LNCaP clone FGC (cell line): Measurements from ENCODE around the gene STAG3.
"Not testable (repeated sequence)": the region's sequence is repeated elsewhere in the genome, so short reads cannot be mapped to it uniquely, and the experiment has no call there.

Source experiments
- DNase-seq: peaks from one replicate; pipeline ENCODE4 v3.0.0-alpha.2; 2011; ENCODE audit warnings: low read depth
- H3K4me3 ChIP-seq: 2 replicates; pipeline ENCODE4 v1.5.1; 2011; ENCODE audit warnings: mild to moderate bottlenecking, low read depth, low read length, control low read depth
- TF ChIP-seq, protein P1 (sequence below): IDR thresholded peaks from 2 replicates; pipeline ENCODE4 v1.5.1; 2012; ENCODE audit warnings: mild to moderate bottlenecking; ENCODE audit not compliant: control insufficient read depth, insufficient read depth; ENCODE audit errors: extremely low read depth

Gene STAG3

DNA sequence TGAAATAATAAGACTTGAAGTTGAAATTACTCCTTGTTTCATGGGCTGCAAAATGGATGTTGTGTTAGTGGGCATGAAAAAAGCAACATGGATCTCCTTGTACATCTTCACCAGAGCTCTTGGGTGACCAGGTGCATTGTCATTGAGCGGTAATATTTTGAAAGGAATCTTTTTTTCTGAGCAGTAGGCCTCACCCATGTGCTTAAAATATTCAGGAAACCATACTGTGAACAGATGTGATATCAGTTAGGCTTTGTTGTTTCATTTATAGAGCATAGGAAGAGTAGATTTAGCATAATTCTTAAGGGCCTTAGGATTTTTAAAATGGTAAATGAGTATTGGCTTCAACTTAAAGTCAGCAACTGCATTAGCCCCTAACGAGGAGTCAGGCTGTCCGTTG is 15.3 kb downstream of the STAG3 start:
- TF ChIP-seq, protein P1, sequence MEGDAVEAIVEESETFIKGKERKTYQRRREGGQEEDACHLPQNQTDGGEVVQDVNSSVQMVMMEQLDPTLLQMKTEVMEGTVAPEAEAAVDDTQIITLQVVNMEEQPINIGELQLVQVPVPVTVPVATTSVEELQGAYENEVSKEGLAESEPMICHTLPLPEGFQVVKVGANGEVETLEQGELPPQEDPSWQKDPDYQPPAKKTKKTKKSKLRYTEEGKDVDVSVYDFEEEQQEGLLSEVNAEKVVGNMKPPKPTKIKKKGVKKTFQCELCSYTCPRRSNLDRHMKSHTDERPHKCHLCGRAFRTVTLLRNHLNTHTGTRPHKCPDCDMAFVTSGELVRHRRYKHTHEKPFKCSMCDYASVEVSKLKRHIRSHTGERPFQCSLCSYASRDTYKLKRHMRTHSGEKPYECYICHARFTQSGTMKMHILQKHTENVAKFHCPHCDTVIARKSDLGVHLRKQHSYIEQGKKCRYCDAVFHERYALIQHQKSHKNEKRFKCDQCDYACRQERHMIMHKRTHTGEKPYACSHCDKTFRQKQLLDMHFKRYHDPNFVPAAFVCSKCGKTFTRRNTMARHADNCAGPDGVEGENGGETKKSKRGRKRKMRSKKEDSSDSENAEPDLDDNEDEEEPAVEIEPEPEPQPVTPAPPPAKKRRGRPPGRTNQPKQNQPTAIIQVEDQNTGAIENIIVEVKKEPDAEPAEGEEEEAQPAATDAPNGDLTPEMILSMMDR: no peak
- H3K4me3 ChIP-seq: no peak overlapping the region
- no peak for DNase-seq

DNA sequence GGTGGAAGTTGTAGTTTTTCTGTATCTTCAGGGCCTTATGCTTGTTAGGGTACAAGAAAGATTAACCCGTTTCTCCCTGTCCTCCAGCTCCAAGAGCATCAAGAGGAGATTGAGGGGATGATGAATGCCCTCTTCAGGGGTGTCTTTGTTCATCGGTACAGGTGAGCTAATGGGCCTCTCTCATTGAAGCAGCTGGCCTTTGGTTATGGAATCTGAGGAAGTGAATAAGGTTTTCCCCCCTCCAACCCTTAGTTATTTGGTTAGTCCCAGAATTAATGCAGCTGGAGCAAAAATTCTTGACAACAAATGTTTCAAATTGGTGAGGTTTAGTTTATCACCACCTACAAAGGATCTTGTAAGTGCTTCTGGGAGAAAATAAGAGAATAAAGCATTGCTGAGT is 17.5 kb downstream of the STAG3 start:
- no peak overlapping the region for H3K4me3 ChIP-seq
- no peak for DNase-seq
- TF ChIP-seq, protein P1: no peak

DNA sequence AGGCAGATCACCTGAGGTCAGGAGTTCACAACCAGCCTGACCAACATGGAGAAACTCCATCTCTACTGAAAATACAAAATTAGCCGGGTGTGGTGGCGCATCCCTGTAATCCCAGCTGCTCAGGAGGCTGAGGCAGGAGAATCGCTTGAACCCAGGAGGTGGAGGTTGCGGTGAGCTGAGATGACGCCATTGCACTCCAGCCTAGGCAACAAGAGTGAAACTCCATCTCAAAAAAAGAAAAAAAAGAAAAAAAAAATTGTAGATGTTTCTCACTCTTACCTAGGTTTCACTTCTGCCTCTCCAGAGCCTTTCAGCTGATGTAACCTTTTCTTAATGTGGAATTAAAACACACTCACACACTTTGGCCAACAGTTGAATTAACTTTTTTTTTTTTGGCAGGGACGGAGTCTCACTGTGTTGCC is 18.2 kb downstream of the STAG3 start:
- H3K4me3 ChIP-seq, DNase-seq: not testable (repeated sequence)

DNA sequence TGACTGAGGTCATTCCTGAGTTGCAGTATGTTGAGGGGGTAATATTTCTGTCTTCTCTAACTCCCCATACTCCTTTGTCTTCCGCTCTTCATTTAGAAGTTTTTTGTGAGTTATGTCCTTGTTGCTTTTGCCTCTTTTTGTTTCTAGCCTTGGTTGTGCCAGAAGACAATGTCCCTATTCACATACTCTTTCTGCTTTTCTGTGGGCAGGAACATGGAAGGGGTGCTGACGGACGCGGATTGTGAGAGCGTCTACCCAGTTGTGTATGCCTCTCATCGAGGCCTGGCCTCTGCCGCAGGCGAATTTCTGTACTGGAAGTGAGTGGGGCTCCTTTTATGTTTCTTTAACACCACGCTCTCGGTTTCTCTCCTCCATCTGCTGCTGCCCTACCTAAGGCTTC is 20.5 kb downstream of the STAG3 start:
- TF ChIP-seq, protein P1: no peak
- no peak overlapping the region for H3K4me3 ChIP-seq
- DNase-seq: no peak

- H3K4me3 ChIP-seq: no peak overlapping the region
- TF ChIP-seq, protein P1: no peak
- DNase-seq: no peak
Observed at GRCh38 chr7:100200693-100201092, 23.0 kb downstream of the STAG3 start.

- TF ChIP-seq, protein P1: no peak
- H3K4me3 ChIP-seq: no peak overlapping the region
- DNase-seq: no peak
Observed at GRCh38 chr7:100204454-100204853, 26.7 kb downstream of the STAG3 start.

- DNase-seq: no peak
- TF ChIP-seq, protein P1: no peak
- no peak overlapping the region for H3K4me3 ChIP-seq
Observed at GRCh38 chr7:100208911-100209408, 31.2 kb downstream of the STAG3 start.
